Measurements from ENCODE around the gene PHYHD1. TPM values are rescaled to one million over a fixed set of nuclear protein-coding genes. Genes with fewer than 3 reads are reported as not detected.

Gene PHYHD1
- total RNA-seq, 1 experiment from 2014 or later = not detected

- DNase-seq (ENCODE audit: extremely low read depth, low read depth) = no peak
Measured at GRCh38 chr9:128899566-128900322, 21.0 kb upstream of the PHYHD1 start.

- DNase-seq (ENCODE audit: extremely low read depth, low read depth) = no peak
Measured at GRCh38 chr9:128901379-128901778, 19.4 kb upstream of the PHYHD1 start.

GRCh38 chr9:128901822-128902221, 19.0 kb upstream of the PHYHD1 start:
- no peak for DNase-seq (ENCODE audit: extremely low read depth, low read depth)

GRCh38 chr9:128902351-128903078, 18.3 kb upstream of the PHYHD1 start:
- DNase-seq (ENCODE audit: extremely low read depth, low read depth) = no peak

GRCh38 chr9:128903079-128903461, 17.7 kb upstream of the PHYHD1 start:
- no peak for DNase-seq (ENCODE audit: extremely low read depth, low read depth)

GRCh38 chr9:128903871-128904620, 16.7 kb upstream of the PHYHD1 start:
- no peak for DNase-seq (ENCODE audit: extremely low read depth, low read depth)

GRCh38 chr9:128905964-128906363, 14.8 kb upstream of the PHYHD1 start:
- no peak for DNase-seq (ENCODE audit: extremely low read depth, low read depth)

- DNase-seq (ENCODE audit: extremely low read depth, low read depth) = no peak
Measured at GRCh38 chr9:128906741-128907140, 14.0 kb upstream of the PHYHD1 start.

GRCh38 chr9:128908372-128908771, 12.4 kb upstream of the PHYHD1 start:
- no peak for DNase-seq (ENCODE audit: extremely low read depth, low read depth)

GRCh38 chr9:128909859-128910258, 10.9 kb upstream of the PHYHD1 start:
- DNase-seq (ENCODE audit: extremely low read depth, low read depth) = no peak

GRCh38 chr9:128910906-128911305, 9.9 kb upstream of the PHYHD1 start:
- no peak for DNase-seq (ENCODE audit: extremely low read depth, low read depth)

GRCh38 chr9:128911529-128912035, 9.2 kb upstream of the PHYHD1 start:
- no peak for DNase-seq (ENCODE audit: extremely low read depth, low read depth)

- no peak for DNase-seq (ENCODE audit: extremely low read depth, low read depth)
Measured at GRCh38 chr9:128912270-128912853, 8.4 kb upstream of the PHYHD1 start.

GRCh38 chr9:128913048-128913900, 7.5 kb upstream of the PHYHD1 start:
- DNase-seq (ENCODE audit: extremely low read depth, low read depth) = no peak

- no peak for DNase-seq (ENCODE audit: extremely low read depth, low read depth)
Measured at GRCh38 chr9:128913995-128914772, 6.6 kb upstream of the PHYHD1 start.

- DNase-seq (ENCODE audit: extremely low read depth, low read depth) = no peak
Measured at GRCh38 chr9:128916204-128916603, 4.6 kb upstream of the PHYHD1 start.

- DNase-seq (ENCODE audit: extremely low read depth, low read depth) = no peak
Measured at GRCh38 chr9:128916745-128917144, 4.0 kb upstream of the PHYHD1 start.

GRCh38 chr9:128917151-128917849, 3.5 kb upstream of the PHYHD1 start:
- DNase-seq (ENCODE audit: extremely low read depth, low read depth) = no peak

- no peak for DNase-seq (ENCODE audit: extremely low read depth, low read depth)
Measured at GRCh38 chr9:128918921-128919320, 1.9 kb upstream of the PHYHD1 start.
